ENCODE results near the gene EXOC6B. TPM values are rescaled to one million over a fixed set of nuclear protein-coding genes. Genes with fewer than 3 reads are reported as not detected.

Gene EXOC6B
- total RNA-seq, 2 experiments from 2014 or later, result 6.8 to 7.6 TPM

DNA sequence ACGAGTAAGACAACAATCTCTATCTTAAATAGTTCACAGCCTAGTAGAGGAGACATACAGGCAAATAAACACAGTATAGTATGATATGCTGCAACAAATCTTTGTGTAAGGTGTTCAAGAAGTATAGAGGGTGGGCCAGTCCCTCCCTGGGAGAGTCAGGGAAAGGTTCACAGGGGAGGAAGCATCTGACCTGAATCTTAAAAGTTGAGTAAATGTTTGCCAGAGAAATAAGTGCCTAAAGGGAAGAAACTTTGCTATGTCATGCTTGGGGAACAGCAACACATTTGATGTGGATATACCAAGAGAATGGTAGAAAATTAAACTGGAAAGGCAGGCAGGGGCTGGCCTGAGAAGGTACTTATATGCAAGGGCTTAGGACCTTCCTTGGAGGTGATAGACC, 552.4 kb downstream of the EXOC6B start:
- no peaks in the 10 kb centered on the region for H3K9me3 Mint-ChIP-seq
- DNase-seq, result no peak

DNA sequence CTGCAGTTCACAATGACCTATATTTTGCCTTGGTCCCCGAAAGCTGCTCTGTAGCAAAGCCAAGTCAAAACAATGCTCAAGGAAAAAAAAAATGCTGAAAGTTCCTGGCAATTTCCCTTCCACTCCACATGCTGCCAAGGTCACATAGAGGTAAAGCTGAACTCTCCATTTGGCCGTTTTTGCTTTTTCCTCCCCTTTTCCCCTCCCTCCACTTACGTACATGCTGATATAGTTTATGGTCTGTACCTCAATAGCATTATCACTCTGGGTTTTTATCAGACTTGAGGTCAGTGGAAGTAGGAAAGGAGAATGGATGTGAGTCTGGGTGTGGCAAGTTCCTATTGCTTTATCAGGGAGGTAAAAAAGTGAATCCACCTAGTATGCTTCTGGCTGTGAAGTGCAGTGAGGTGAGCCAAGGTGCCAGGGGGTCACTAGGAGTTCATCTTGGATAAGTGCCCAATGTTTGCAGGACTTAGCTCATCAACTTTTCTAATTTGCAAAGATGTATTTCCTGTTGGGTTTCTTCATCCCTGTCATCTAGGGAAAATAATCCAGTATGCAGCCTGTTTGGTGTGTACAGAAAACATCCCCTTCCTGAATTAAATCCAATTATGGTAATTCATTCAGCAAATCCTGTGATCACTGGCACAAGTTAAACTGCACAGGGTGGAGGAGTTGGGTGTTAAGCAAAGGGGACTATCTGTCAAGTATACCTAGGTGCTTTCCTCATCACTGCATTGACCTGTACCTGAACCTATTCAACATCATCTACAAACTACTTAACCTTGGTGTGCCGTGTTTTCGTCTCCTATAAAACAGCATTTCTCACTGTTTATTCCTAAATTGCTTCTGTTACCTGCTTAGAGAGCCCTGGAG, 553.8 kb downstream of the EXOC6B start:
- no peak overlapping the region for H3K4me3 Mint-ChIP-seq
- H3K27ac Mint-ChIP-seq, result no peak overlapping the region
- H3K4me1 Mint-ChIP-seq, result no peaks in the 10 kb centered on the region
- DNase-seq, result no peak
- peaks cover 3% of the 10 kb centered on the region for H3K36me3 Mint-ChIP-seq
- no peaks in the 10 kb centered on the region for H3K27me3 Mint-ChIP-seq
- no peaks in the 10 kb centered on the region for H3K9me3 Mint-ChIP-seq

More for the DNA sequence above, 552.4 kb downstream of the EXOC6B start:
- peaks cover 3% of the 10 kb centered on the region for H3K36me3 Mint-ChIP-seq
- no peaks in the 10 kb centered on the region for H3K27me3 Mint-ChIP-seq
- H3K4me1 Mint-ChIP-seq, result no peaks in the 10 kb centered on the region
- H3K4me3 Mint-ChIP-seq, result no peak overlapping the region
- no peak overlapping the region for H3K27ac Mint-ChIP-seq

DNA sequence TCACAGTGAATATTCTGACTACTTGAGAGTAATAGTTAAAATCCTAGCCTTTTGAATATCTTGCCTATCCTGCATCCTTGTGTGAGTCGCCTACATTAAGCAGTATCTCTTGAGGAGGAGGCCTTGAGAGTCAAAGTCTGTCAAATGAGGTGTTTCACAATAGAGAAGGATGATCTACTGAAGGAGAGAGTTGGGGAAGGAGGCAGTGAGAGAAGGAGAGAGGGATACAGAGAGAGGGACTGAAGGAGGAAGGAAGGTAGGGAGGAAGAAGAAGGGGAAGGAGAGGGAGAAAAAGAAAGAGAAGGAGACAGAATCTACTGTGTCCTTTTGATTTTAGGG, 554.6 kb downstream of the EXOC6B start:
- no peaks in the 10 kb centered on the region for H3K4me1 Mint-ChIP-seq

DNA sequence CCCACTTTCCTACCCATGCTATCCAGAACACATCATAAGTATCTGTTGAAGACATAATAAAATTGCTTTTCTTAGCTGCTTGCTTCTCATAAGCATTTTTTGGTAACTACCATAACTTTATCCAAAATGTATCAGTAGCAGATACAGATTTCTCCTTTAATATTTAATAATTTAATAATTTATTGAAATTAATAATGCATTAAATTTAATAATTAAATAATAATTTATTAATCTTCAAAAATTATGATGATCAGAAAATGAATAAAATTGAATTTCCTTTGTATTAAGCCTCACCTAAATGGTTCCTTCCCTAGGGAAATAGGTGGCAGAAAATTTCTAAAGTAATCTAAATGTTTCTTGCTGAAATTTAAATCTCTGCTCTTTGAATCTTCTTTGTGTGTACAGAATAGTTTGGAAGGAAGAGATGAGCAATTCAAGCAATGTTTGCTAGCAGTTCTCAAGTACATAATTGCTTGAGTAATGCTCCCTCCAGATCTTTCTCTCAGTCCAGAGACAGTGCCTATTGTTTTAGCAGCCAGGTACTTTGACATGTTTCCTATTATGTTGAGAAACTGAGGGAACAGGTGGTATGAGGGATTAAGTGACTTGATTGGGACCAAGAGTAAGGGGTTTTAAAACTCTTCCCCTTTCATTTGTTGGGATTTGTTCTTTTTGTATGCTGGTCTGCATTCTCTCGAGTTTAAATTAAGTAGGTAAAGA, 555.1 kb downstream of the EXOC6B start:
- H3K36me3 Mint-ChIP-seq, result peaks cover 1% of the 10 kb centered on the region
- no peak overlapping the region for H3K4me3 Mint-ChIP-seq
- H3K9me3 Mint-ChIP-seq, result peaks cover 1% of the 10 kb centered on the region
- no peak for DNase-seq
- no peaks in the 10 kb centered on the region for H3K4me1 Mint-ChIP-seq
- no peaks in the 10 kb centered on the region for H3K27me3 Mint-ChIP-seq
- H3K27ac Mint-ChIP-seq, result no peak overlapping the region

More for the DNA sequence above, 554.6 kb downstream of the EXOC6B start:
- no peak overlapping the region for H3K27ac Mint-ChIP-seq
- H3K36me3 Mint-ChIP-seq, result peaks cover 3% of the 10 kb centered on the region
- H3K9me3 Mint-ChIP-seq, result peaks cover 1% of the 10 kb centered on the region
- no peak overlapping the region for H3K4me3 Mint-ChIP-seq
- no peak for DNase-seq
- no peaks in the 10 kb centered on the region for H3K27me3 Mint-ChIP-seq

DNA sequence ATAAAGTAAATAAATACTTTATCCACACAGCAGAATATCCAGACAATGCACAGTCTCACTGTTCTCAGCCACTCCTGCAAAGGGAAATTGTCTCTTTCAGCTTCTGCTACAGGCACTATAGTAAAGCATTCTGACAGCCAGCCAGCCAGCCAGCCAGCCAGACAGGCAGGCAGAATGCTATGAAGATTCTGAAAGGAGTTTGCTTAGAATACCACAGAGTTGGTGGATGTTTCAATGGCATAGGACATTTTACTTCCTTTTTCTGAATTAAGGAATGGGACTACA, 562.1 kb downstream of the EXOC6B start:
- Mint-ChIP-seq H3K4me1 (no peaks in the 10 kb centered on the region), H3K36me3 (peaks cover 1% of the 10 kb centered on the region), H3K27me3 (no peaks in the 10 kb centered on the region), H3K4me3 (no peak overlapping the region), H3K9me3 (peaks cover 1% of the 10 kb centered on the region), H3K27ac (no peak overlapping the region)
- DNase-seq, result no peak

DNA sequence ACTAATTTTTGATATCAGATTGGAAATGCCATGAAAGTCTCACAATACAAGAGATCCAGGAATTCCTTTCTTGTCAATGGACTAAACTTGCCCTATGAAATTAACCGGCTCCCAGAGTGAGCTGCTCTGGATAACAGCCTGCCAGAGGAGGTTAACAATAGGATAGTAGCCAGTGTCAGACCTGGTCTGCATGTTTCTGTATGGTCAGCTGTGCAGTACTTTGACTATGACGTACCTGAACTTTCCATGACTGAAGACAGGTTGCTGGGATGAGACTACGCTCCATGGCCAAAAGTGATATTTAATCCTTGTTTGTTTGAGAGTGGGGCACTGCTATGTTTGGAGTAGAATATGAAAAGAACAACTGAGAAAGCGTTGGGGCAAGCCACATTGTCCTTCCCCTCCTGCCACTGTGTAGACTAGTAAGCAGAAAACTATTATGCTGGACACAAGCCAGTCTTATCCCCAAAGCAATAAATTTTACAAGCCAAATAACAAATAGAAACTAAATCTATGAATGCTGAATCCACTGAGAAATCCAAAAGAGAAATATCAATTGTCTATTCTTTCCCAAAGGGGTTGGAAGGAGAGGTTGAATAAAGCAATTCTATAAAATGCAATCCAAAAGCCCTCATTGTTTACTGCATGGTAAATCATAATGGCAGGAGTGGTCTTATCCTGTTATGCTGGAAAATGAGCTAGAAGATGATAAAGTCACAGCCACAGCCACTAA, 562.6 kb downstream of the EXOC6B start:
- no peaks in the 10 kb centered on the region for H3K27me3 Mint-ChIP-seq
- H3K27ac Mint-ChIP-seq, result no peak overlapping the region
- H3K9me3 Mint-ChIP-seq, result peaks cover 1% of the 10 kb centered on the region
- no peak overlapping the region for H3K4me3 Mint-ChIP-seq
- no peak for DNase-seq
- no peaks in the 10 kb centered on the region for H3K4me1 Mint-ChIP-seq
- H3K36me3 Mint-ChIP-seq, result no peaks in the 10 kb centered on the region

DNA sequence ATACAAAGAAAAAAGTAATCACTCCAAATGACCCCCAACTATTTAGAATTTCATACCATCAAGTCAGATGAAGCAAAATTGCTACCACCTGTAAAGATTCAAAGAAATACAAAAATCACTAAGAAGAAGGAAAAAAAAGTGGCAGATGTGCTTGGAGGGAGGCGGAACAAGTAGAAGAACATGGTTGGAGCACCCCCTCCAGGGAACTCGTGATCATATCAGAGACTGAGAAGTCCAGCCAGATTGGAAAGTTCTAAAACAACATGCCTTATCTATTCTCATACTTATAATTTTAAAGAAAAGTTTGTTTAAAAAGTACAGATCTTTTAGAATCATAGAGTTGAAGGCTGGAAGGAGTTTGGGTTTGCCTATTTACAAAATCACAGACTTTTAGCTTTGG, 564.8 kb downstream of the EXOC6B start:
- Mint-ChIP-seq H3K27me3 (no peaks in the 10 kb centered on the region), H3K36me3 (no peaks in the 10 kb centered on the region), H3K4me1 (no peaks in the 10 kb centered on the region), H3K27ac (no peak overlapping the region), H3K9me3 (no peaks in the 10 kb centered on the region), H3K4me3 (no peak overlapping the region)
- no peak for DNase-seq

DNA sequence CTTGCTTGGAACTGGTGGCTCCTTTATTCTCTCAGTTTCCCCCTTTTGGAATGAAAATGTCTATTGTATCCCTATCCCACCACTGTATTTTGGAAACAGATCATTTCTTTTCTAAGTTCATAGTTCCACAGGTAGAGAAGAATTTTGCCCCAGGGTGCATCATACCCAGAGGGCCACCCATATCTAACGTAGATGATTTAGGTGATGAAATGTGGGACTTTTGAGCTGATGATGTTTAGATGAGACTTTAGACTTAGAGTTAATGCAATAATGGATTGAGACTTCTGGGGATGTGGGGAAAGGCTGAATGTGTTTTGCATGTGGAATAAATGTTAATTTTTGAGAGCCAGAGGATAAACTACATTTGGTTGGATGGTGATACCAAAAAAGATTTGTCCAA, 570.3 kb downstream of the EXOC6B start:
- peaks cover 11% of the 10 kb centered on the region for H3K36me3 Mint-ChIP-seq
- H3K27me3 Mint-ChIP-seq, result no peaks in the 10 kb centered on the region
- H3K9me3 Mint-ChIP-seq, result peaks cover 10% of the 10 kb centered on the region
- H3K4me1 Mint-ChIP-seq, result no peaks in the 10 kb centered on the region
- H3K27ac Mint-ChIP-seq, result no peak overlapping the region
- no peak overlapping the region for H3K4me3 Mint-ChIP-seq
- DNase-seq, result no peak

DNA sequence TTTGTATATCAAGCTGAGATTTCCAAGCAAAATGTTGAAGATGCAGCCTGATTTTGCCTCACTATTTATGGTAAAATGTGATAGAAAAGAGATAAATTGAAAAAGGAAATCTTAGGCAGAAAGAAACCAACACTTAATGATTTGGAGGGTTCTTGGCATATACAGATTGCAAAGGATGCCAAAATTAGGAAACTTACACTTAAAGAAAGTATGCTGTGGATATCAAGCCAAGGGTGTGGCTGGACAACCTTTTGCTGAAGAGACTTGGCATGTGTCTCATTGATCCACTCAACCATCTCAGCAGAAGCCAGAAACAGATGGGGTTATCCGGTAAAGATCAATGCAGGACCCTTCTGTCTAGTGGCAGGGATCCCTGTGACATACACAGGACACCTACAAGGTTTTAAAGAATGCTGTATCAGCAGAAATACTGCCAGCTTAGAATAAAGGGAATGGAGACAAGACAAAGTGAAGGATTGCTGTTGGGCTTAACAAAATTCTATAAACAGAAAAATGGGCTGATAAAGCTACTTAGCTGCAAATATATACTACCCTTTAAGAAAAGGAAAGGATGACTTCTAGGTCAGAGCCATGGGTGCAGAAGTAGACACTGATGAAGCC, 570.9 kb downstream of the EXOC6B start:
- no peak for DNase-seq
- no peaks in the 10 kb centered on the region for H3K4me1 Mint-ChIP-seq
- H3K9me3 Mint-ChIP-seq, result peaks cover 10% of the 10 kb centered on the region
- H3K4me3 Mint-ChIP-seq, result no peak overlapping the region
- no peak overlapping the region for H3K27ac Mint-ChIP-seq
- no peaks in the 10 kb centered on the region for H3K27me3 Mint-ChIP-seq
- H3K36me3 Mint-ChIP-seq, result peaks cover 11% of the 10 kb centered on the region

DNA sequence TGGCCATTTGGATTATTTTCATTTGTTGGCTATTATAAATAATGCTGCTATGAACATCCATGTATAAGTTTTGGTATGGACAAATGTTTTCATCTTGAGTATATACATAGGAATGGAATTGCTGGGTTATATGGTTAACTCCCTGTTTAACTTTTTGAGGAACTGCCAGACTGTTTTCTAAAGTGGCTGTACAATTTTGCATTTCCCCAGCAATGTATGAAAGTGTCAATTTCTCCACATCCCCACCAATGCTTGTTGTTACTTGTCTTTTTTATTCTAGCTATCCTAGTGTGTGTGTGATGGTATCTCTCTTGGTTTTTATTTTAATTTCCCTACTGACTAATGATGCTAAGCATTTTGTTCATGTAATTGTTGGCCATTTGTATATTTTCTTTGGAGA, 587.5 kb downstream of the EXOC6B start:
- DNase-seq, result no peak
- Mint-ChIP-seq H3K27ac (no peak overlapping the region), H3K9me3 (peaks cover 4% of the 10 kb centered on the region), H3K4me1 (peaks cover 8% of the 10 kb centered on the region), H3K27me3 (no peaks in the 10 kb centered on the region), H3K36me3 (peaks cover 3% of the 10 kb centered on the region), H3K4me3 (no peak overlapping the region)

DNA sequence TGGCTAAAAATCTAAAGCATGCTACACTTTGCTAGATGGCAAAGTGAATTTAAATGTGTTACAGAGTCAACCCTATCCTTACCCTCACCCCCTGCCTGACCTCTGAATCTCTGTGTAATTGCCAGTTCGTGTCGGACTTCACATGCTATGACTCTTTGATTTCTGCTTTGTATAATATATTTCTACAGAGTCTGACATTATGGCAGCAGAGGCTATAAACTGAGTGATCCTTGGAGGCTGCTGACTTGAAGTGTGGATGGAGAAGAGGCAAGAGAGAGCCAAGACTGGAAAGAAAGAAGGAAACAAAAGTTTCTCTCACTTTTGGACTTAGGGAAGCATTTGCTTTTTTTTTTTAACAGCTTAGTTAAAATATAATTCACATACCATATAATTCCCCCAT, 588.3 kb downstream of the EXOC6B start:
- Mint-ChIP-seq H3K4me1 (peaks cover 8% of the 10 kb centered on the region), H3K27ac (no peak overlapping the region), H3K4me3 (no peak overlapping the region), H3K9me3 (peaks cover 4% of the 10 kb centered on the region), H3K36me3 (peaks cover 3% of the 10 kb centered on the region), H3K27me3 (no peaks in the 10 kb centered on the region)
- DNase-seq, result no peak

DNA sequence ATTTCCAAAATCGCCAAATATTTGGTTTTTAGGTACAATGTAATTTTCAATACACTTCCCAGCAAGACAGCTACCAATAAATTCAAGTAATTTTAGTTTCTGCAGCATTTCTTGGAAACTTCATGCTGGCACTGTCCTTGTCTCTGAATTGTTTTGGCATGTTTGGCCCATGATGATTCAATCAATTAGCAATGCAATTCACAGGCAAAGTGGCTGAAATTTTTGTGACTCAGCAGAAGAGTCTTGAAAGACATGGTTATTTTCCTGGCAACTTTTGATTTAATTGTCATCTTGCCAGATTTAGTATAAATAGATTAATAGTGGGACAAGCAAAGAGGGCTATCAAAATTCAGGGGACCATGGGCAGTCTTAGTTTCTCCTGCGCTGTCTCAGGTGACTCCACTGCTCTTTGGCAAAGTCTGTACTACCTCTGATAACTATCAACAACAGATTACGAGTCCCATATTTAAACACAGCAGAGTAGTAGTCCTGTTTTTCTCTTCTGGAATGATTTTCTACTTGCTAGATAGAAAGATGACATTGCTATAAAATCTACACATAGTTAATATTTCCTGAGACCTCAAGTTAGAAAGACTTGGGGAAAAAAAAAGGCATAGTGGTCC, 589.3 kb downstream of the EXOC6B start:
- H3K27ac Mint-ChIP-seq, result no peak overlapping the region
- no peak overlapping the region for H3K4me3 Mint-ChIP-seq
- peaks cover 1% of the 10 kb centered on the region for H3K9me3 Mint-ChIP-seq
- H3K27me3 Mint-ChIP-seq, result no peaks in the 10 kb centered on the region
- no peak for DNase-seq
- H3K4me1 Mint-ChIP-seq, result peaks cover 3% of the 10 kb centered on the region
- peaks cover 3% of the 10 kb centered on the region for H3K36me3 Mint-ChIP-seq

DNA sequence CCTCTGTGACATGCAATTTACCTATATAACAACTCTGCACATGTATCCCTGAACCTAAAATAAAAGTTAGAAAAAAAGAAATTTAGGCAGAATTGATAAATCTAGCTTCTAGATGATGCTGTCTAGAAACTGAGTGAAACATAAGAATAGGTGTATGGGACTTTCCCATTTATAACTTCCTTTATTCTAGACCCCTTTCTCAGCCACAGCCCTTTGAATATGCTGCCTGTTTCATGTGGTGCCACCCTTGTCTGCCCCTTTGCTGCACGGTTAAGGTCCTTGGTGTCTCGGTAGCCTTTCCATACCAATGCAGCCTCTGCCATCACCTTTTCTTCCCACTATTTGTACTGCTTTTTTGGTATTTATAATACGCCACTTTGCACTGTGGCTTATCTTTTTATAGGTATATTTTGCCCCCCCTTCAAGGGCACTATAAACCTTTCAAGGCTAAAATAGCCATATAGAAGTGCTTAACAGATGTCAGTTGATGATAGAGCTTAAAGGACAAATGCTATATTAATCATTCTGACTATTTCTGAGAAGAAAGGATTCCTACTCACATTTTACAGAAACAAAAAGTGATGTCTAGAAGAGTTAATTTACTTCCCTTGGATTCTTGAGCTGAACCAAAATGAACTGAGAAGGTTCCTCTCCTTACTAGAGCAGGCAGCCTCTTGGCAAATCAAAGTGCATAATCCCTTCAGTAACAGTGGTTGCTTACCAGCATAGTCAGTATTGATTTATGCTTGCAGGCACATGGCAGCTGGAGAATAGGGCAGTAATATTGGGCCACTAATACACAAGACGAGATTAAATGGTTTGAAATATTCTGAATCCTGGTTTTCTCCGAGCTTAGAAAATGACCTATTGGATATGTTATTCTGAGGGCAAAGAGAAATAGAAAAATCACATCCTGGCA, 590.1 kb downstream of the EXOC6B start:
- no peak for DNase-seq
- no peaks in the 10 kb centered on the region for H3K4me1 Mint-ChIP-seq
- H3K27ac Mint-ChIP-seq, result no peak overlapping the region
- no peaks in the 10 kb centered on the region for H3K9me3 Mint-ChIP-seq
- no peaks in the 10 kb centered on the region for H3K36me3 Mint-ChIP-seq
- H3K4me3 Mint-ChIP-seq, result no peak overlapping the region
- H3K27me3 Mint-ChIP-seq, result no peaks in the 10 kb centered on the region

DNA sequence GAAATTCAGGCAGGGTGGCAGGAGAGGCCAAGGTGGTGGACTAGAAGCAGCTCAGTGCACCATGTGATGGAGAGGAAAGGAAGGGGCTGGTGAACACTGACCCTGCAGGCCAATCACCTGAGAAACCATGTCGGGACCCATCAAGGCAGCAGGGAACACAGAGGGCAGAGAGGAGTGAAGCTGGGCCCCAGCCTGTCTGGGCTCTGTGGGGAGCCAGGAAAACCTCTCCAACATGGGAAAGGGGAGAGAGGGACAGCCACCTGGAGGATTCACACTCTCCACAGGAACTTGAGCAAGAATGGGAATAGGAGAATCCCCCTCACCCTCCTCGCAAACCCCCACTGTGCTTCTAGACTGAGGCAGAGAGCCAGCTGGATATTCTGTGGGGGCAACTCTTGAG, 592.6 kb downstream of the EXOC6B start:
- H3K4me3 Mint-ChIP-seq, result no peak overlapping the region
- no peak for DNase-seq
- H3K9me3 Mint-ChIP-seq, result peaks cover 3% of the 10 kb centered on the region
- H3K36me3 Mint-ChIP-seq, result peaks cover 4% of the 10 kb centered on the region
- no peaks in the 10 kb centered on the region for H3K4me1 Mint-ChIP-seq
- no peak overlapping the region for H3K27ac Mint-ChIP-seq
- no peaks in the 10 kb centered on the region for H3K27me3 Mint-ChIP-seq

Measured in activated naive CD8-positive, alpha-beta T cell treated with anti-CD3 and anti-CD28 coated beads for 36 hours (primary cell).